ENCODE results near the gene CLDND2.

DNA sequence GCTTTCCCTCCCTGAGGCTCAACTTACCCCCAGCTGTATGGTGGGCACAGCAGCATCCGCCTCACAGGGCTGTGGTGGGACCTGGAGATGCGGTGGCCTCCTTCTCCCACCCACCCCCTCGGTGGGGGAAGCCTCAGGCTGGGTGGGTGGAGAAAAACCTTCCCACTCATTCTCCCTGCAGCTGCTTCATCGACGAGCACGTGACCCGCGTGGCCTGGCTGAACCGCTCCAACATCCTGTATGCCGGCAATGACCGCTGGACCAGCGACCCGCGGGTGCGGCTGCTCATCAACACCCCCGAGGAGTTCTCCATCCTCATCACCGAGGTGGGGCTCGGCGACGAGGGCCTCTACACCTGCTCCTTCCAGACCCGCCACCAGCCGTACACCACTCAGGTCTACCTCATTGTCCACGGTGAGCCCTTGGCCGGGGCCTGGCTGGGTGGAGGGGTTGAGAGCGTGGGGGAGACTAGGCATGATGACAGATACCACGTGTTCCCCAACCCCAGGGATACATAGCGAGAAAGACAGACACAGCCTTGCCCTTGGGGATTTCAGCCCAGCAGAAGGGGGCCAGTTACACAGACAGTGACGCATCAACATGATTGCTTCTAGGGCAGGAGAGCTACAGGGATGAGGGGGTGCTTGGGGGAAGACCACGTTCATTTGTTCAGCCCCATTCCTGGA lies 45.2 kb downstream of the CLDND2 start:
- TF ChIP-seq FOXM1 (IDR thresholded peaks at IDR 0.05; ENCODE audit: borderline replicate concordance) (no peak), HDGF (IDR thresholded peaks at IDR 0.05; ENCODE audit: borderline replicate concordance) (no peak), SUZ12 (IDR thresholded peaks at IDR 0.05) (no peak), SP1 (IDR thresholded peaks at IDR 0.05) (no peak), FOXA1 (IDR thresholded peaks at IDR 0.05) (no peak), BHLHE40 (IDR thresholded peaks at IDR 0.05; ENCODE audit: borderline replicate concordance) (no peak), TARDBP (IDR thresholded peaks at IDR 0.05) (no peak)
